HepG2 (cell line): ENCODE data around the gene COLQ. TPM values are rescaled to one million over a fixed set of nuclear protein-coding genes. Genes with fewer than 3 reads are reported as not detected.

Experiments
- ATAC-seq: fragments of 200-7000 bp; cut with Tn5 transposase; 3 replicates; pipeline ENCODE4 v1.9.1; 2020; ENCODE audit warnings: mild to moderate bottlenecking, moderate library complexity
- BruUV-seq: library from RNA; stranded (reverse); fragments of 400-500 nt; replicated peaks from 2 replicates; lab custom pipeline; 2021; lab: Mats Ljungman, UMichigan
- CTCF ChIA-PET: fragments of 300-600 bp; formaldehyde crosslinking; extraction: SDS; loops from one replicate; lab custom pipeline; 2021; ENCODE audit warnings: low total read pairs, inconsistent platforms, low intra/inter-chr PET ratio; lab: Yijun Ruan, JAX
- POLR2A ChIA-PET: fragments of 350-600 bp; sonication (Branson Sonifier 250); formaldehyde crosslinking; loops from one replicate; lab custom pipeline; 2020; ENCODE audit warnings: antibody characterized with exemption, inconsistent platforms; lab: Yijun Ruan, JAX
- DNase-seq: peaks from one replicate; pipeline ENCODE4 v3.0.0-alpha.2; 2015; ENCODE audit warnings: low spot score
- FAIRE-seq: peaks from 3 replicates; lab custom pipeline; 2011; peaks lifted over from hg19 to GRCh38; lab: Jason Lieb, UNC
- H2AFZ ChIP-seq: one replicate; pipeline ENCODE4 v1.6.1; 2011; ENCODE audit warnings: low read length, inconsistent platforms
- H3K27ac ChIP-seq: fragments of 300-600 bp; 3 replicates; pipeline ENCODE4 v1.8.0; 2011; ENCODE audit warnings: mixed run types, mild to moderate bottlenecking, mixed read lengths, low read length, inconsistent platforms; ENCODE audit not compliant: insufficient read depth; ENCODE audit errors: extremely low read length
- H3K27me3 ChIP-seq, 2 experiments: fragments of 200-600 bp in 1 of 2; 2 replicates in 1 of 2; 3 replicates in 1 of 2; pipeline versions ENCODE4 v1.6.0 to v1.8.0; 2011; ENCODE audit warnings: low read length in 2 of 2, mild to moderate bottlenecking in 2 of 2, moderate library complexity in 2 of 2, inconsistent platforms in 1 of 2; ENCODE audit not compliant: insufficient read depth in 2 of 2, control insufficient read depth in 1 of 2
- H3K36me3 ChIP-seq, 2 experiments: fragments of 200-600 bp in 1 of 2; replicated peaks in 1 of 2; 2 replicates in 1 of 2; 3 replicates in 1 of 2; pipeline versions ENCODE4 v1.5.1 to v1.8.0; 2011; ENCODE audit warnings: low read length in 2 of 2, inconsistent platforms in 1 of 2; ENCODE audit not compliant: insufficient read depth in 2 of 2, control insufficient read depth in 1 of 2
- H3K4me1 ChIP-seq: 2 replicates; pipeline ENCODE4 v1.5.1; 2012; ENCODE audit warnings: low read length, inconsistent platforms; ENCODE audit not compliant: insufficient read depth
- H3K4me2 ChIP-seq: 2 replicates; pipeline ENCODE4 v1.6.0; 2011; ENCODE audit warnings: low read depth, low read length, inconsistent platforms
- H3K4me3 ChIP-seq, 3 experiments: fragments of 200-600 bp in 1 of 3; sonication (generic), shearing (Covaris generic) in 1 of 3; replicated peaks in 1 of 3; 2 replicates each; pipeline ENCODE4 v1.5.1; 2011 to 2016; ENCODE audit warnings: low read length in 3 of 3, inconsistent platforms in 2 of 3, low read depth in 2 of 3, mild to moderate bottlenecking in 2 of 3, control low read depth in 1 of 3, mixed read lengths in 1 of 3; ENCODE audit not compliant: insufficient read depth in 1 of 3
- H3K79me2 ChIP-seq: one replicate; pipeline ENCODE4 v1.6.1; 2011; ENCODE audit warnings: low read length, inconsistent platforms; ENCODE audit not compliant: insufficient read depth
- H3K9ac ChIP-seq: 2 replicates; pipeline ENCODE4 v1.6.0; 2011; ENCODE audit warnings: mild to moderate bottlenecking, low read depth, low read length, inconsistent platforms; ENCODE audit not compliant: insufficient read depth
- H3K9me3 ChIP-seq: 2 replicates; pipeline ENCODE4 v1.5.1; 2012; ENCODE audit warnings: mild to moderate bottlenecking, low read length
- H4K20me1 ChIP-seq: 2 replicates; pipeline ENCODE4 v1.6.0; 2011; ENCODE audit warnings: inconsistent platforms, mild to moderate bottlenecking, low read length, moderate library complexity; ENCODE audit not compliant: insufficient read depth
- ATF6 ChIP-seq: sonication (generic); formaldehyde crosslinking; conservative IDR thresholded peaks from 2 replicates; pipeline ENCODE4 v1.4.0; 2020; ENCODE audit warnings: missing genetic modification reagents
- ATRX ChIP-seq: sonication (generic); formaldehyde crosslinking; IDR thresholded peaks from 2 replicates; pipeline ENCODE4 v1.4.0; 2020; ENCODE audit warnings: missing genetic modification reagents, borderline replicate concordance
- CHD4 ChIP-seq: fragments of 200-600 bp; sonication (generic); IDR thresholded peaks from 2 replicates; pipeline ENCODE4 v1.7.0; 2017; ENCODE audit warnings: mild to moderate bottlenecking, low read length, borderline replicate concordance
- DBP ChIP-seq: sonication (generic); formaldehyde crosslinking; IDR thresholded peaks from 2 replicates; pipeline ENCODE4 v1.4.0; 2020; ENCODE audit warnings: missing genetic modification reagents; ENCODE audit errors: not compliant biosample characterization
- MAX ChIP-seq: IDR thresholded peaks from 2 replicates; pipeline ENCODE4 v1.6.1; 2012; ENCODE audit warnings: inconsistent platforms
- REST ChIP-seq, 2 experiments: IDR thresholded peaks; 2 replicates each; pipeline ENCODE4 v1.6.1; 2011 to 2012; ENCODE audit warnings: low read length in 2 of 2, borderline replicate concordance in 1 of 2, low read depth in 1 of 2, mild to moderate bottlenecking in 1 of 2, moderate library complexity in 1 of 2
- STAT6 ChIP-seq: sonication (generic); formaldehyde crosslinking; IDR thresholded peaks from 2 replicates; pipeline ENCODE4 v1.4.0; 2020; ENCODE audit warnings: missing genetic modification reagents, mild to moderate bottlenecking, borderline replicate concordance
- ZNF121 ChIP-seq: sonication (generic); formaldehyde crosslinking; IDR thresholded peaks from 2 replicates; pipeline ENCODE4 v1.5.0; 2020; ENCODE audit warnings: mild to moderate bottlenecking, missing genetic modification reagents
- ZNF224 ChIP-seq: sonication (generic); formaldehyde crosslinking; IDR thresholded peaks from 2 replicates; pipeline ENCODE4 v1.5.0; 2020; ENCODE audit warnings: mild to moderate bottlenecking, missing genetic modification reagents
- ZNF230 ChIP-seq: sonication (generic); formaldehyde crosslinking; IDR thresholded peaks from 2 replicates; pipeline ENCODE4 v1.4.0; 2020; ENCODE audit warnings: mild to moderate bottlenecking, missing genetic modification reagents
- ZNF276 ChIP-seq: sonication (generic); formaldehyde crosslinking; IDR thresholded peaks from 2 replicates; pipeline ENCODE4 v1.4.0; 2020; ENCODE audit warnings: mild to moderate bottlenecking, low read depth, missing genetic modification reagents
- ZNF749 ChIP-seq: sonication (generic); formaldehyde crosslinking; IDR thresholded peaks from 2 replicates; pipeline ENCODE4 v1.8.0; 2022; ENCODE audit warnings: mild to moderate bottlenecking, missing genetic modification reagents, moderate library complexity, borderline replicate concordance
- ZNF772 ChIP-seq: sonication (generic); formaldehyde crosslinking; IDR thresholded peaks from 2 replicates; pipeline ENCODE4 v1.5.0; 2020; ENCODE audit warnings: mild to moderate bottlenecking, missing genetic modification reagents
- WGBS: methylation state at CpG from one replicate; pipeline ENCODE4 v1.1.6; 2017; ENCODE audit warnings: low lambda C conversion rate; 5-methylcytosine and 5-hydroxymethylcytosine counted together
- in situ Hi-C: cut with HindIII; loops from 2 replicates; pipeline ENCODE4 v1.10.0; 2017; ENCODE audit warnings: low pct_unique_long_range_greater_than_20kb; ENCODE audit not compliant: extremely low pct_ligation_motif_present
- intact Hi-C: fragments of 100-400 bp; cut with micrococcal nuclease; formaldehyde crosslinking; loops from one replicate; pipeline ENCODE4 v1.10.0; 2022; ENCODE audit not compliant: unreplicated experiment
- polyA plus RNA-seq, 8 experiments: library from polyadenylated mRNA; depleted of rRNA in 3 of 8; stranded (reverse) in 7 of 8; unstranded in 1 of 8; fragments of >200 nt; fragmentation: Illumina TruSeq in 4 of 8; extraction: Trizol in 4 of 8; gene quantifications; 2 replicates each; pipeline versions ENCODE4 v1.2.1 to v1.2.3, GENCODE V29; 2011 to 2016; ENCODE audit warnings: low read depth in 4 of 8, missing spikeins in 1 of 8, mixed read lengths in 1 of 8; ENCODE audit not compliant: insufficient read depth in 1 of 8
- total RNA-seq, 5 experiments: library from RNA; depleted of rRNA; stranded (reverse); fragments of >200 nt; fragmentation: Illumina TruSeq; extraction: Trizol; gene quantifications; 2 replicates each; pipeline ENCODE4 v1.2.3, GENCODE V29; 2016; ENCODE audit warnings: low read depth in 1 of 5

COLQ gene
- total and polyA plus RNA-seq, 2 of the 13 experiments (the other 11 are each of a cell fraction or from before 2014, with no cell fraction given) = 0.31 to 0.46 TPM

GRCh38 chr3:15456321-15456720, 65.2 kb downstream of the COLQ start:
- no peaks in the 10 kb centered on the region for H3K9me3 ChIP-seq
- ChIA-PET CTCF (no interaction called here), POLR2A (no interaction called here)
- intact Hi-C loops (no loop called here), in situ Hi-C loops (no loop called here)
- no peaks in the 10 kb centered on the region for H3K27me3 ChIP-seq
- no peaks in the 10 kb centered on the region for H3K36me3 ChIP-seq
- no peak overlapping the region for H3K27ac ChIP-seq
- H3K79me2 ChIP-seq = no peaks in the 10 kb centered on the region
- no peak overlapping the region for H3K4me2 ChIP-seq
- no peak overlapping the region for H3K9ac ChIP-seq
- H4K20me1 ChIP-seq = no peaks in the 10 kb centered on the region
- H2AFZ ChIP-seq = no peak overlapping the region
- ATAC-seq (no peak), DNase-seq (no peak), FAIRE-seq (no peak)
- WGBS = 86% methylated on average over 2 of the region's 2 CpGs
- no TSS peak for BruUV-seq
- H3K4me1 ChIP-seq = peaks cover 7% of the 10 kb centered on the region
- no peak overlapping the region for H3K4me3 ChIP-seq
- TF ChIP-seq ZNF224 = no peak
- no peak for TF ChIP-seq ZNF230
- no peak for TF ChIP-seq REST (IDR thresholded peaks at IDR 0.05; ENCODE audit: borderline replicate concordance in 1 of 2, low read depth in 1 of 2, low read length in 2 of 2)
- no peak for TF ChIP-seq MAX
- no peak for TF ChIP-seq DBP (CRISPR knock-in tag)
- TF ChIP-seq CHD4 = no peak
- no peak for TF ChIP-seq ATRX (CRISPR knock-in tag)
- no peak for TF ChIP-seq STAT6 (CRISPR knock-in tag)
- no peak for TF ChIP-seq ZNF121 (CRISPR knock-in tag)
- TF ChIP-seq ATF6 (CRISPR knock-in tag) = no peak
- TF ChIP-seq ZNF276 (CRISPR knock-in tag) = no peak
- TF ChIP-seq ZNF772 (CRISPR knock-in tag) = no peak
- TF ChIP-seq ZNF749 (CRISPR knock-in tag) = no peak
